ENCODE results near the gene TRAF2.

The TRAF2 gene

GRCh38 chr9:136930014-136930413 is 43.7 kb downstream of the TRAF2 start:
- TF ChIP-seq, protein P1, sequence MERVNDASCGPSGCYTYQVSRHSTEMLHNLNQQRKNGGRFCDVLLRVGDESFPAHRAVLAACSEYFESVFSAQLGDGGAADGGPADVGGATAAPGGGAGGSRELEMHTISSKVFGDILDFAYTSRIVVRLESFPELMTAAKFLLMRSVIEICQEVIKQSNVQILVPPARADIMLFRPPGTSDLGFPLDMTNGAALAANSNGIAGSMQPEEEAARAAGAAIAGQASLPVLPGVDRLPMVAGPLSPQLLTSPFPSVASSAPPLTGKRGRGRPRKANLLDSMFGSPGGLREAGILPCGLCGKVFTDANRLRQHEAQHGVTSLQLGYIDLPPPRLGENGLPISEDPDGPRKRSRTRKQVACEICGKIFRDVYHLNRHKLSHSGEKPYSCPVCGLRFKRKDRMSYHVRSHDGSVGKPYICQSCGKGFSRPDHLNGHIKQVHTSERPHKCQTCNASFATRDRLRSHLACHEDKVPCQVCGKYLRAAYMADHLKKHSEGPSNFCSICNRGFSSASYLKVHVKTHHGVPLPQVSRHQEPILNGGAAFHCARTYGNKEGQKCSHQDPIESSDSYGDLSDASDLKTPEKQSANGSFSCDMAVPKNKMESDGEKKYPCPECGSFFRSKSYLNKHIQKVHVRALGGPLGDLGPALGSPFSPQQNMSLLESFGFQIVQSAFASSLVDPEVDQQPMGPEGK (CRISPR knock-in tag; IDR thresholded peaks at IDR 0.05; ENCODE audit: borderline replicate concordance) = no peak
- TF ChIP-seq CSRNP3 (CRISPR knock-in tag; IDR thresholded peaks at IDR 0.05) (no peak), OSR1 (CRISPR knock-in tag; IDR thresholded peaks at IDR 0.05) (no peak), SNAI2 (CRISPR knock-in tag; IDR thresholded peaks at IDR 0.05) (no peak), RARB (CRISPR knock-in tag; IDR thresholded peaks at IDR 0.05) (no peak), ZFP3 (CRISPR knock-in tag; IDR thresholded peaks at IDR 0.05) (no peak), ZNF565 (CRISPR knock-in tag; conservative IDR thresholded peaks at IDR 0.05; ENCODE audit: low read depth) (no peak), ZC3H10 (CRISPR knock-in tag; IDR thresholded peaks at IDR 0.05) (no peak), ZNF8 (CRISPR knock-in tag; IDR thresholded peaks at IDR 0.05) (no peak), TSHZ2 (CRISPR knock-in tag; IDR thresholded peaks at IDR 0.05) (no peak), ZFP30 (CRISPR knock-in tag; IDR thresholded peaks at IDR 0.05) (no peak), ZNF70 (CRISPR knock-in tag; IDR thresholded peaks at IDR 0.05) (no peak), PPARA (CRISPR knock-in tag; IDR thresholded peaks at IDR 0.05; ENCODE audit: borderline replicate concordance) (no peak), TOX (CRISPR knock-in tag; IDR thresholded peaks at IDR 0.05; ENCODE audit: borderline replicate concordance) (no peak), ARNTL (CRISPR knock-in tag; IDR thresholded peaks at IDR 0.05; ENCODE audit: borderline replicate concordance, low read depth) (no peak), CSDC2 (CRISPR knock-in tag; IDR thresholded peaks at IDR 0.05) (no peak)
- TF ChIP-seq, protein P2, sequence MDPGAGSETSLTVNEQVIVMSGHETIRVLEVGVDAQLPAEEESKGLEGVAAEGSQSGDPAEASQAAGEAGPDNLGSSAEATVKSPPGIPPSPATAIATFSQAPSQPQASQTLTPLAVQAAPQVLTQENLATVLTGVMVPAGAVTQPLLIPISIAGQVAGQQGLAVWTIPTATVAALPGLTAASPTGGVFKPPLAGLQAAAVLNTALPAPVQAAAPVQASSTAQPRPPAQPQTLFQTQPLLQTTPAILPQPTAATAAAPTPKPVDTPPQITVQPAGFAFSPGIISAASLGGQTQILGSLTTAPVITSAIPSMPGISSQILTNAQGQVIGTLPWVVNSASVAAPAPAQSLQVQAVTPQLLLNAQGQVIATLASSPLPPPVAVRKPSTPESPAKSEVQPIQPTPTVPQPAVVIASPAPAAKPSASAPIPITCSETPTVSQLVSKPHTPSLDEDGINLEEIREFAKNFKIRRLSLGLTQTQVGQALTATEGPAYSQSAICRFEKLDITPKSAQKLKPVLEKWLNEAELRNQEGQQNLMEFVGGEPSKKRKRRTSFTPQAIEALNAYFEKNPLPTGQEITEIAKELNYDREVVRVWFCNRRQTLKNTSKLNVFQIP (CRISPR knock-in tag; IDR thresholded peaks at IDR 0.05; ENCODE audit: borderline replicate concordance, low read depth) = no peak
- ATAC-seq = no peak

- no peak for ATAC-seq
- TF ChIP-seq CSRNP3 (CRISPR knock-in tag; IDR thresholded peaks at IDR 0.05) (no peak), ZNF565 (CRISPR knock-in tag; conservative IDR thresholded peaks at IDR 0.05; ENCODE audit: low read depth) (no peak), TOX (CRISPR knock-in tag; IDR thresholded peaks at IDR 0.05; ENCODE audit: borderline replicate concordance) (no peak), ZNF8 (CRISPR knock-in tag; IDR thresholded peaks at IDR 0.05) (no peak), TCF4 (CRISPR knock-in tag; IDR thresholded peaks at IDR 0.05; ENCODE audit: borderline replicate concordance) (no peak), GLIS3 (CRISPR knock-in tag; IDR thresholded peaks at IDR 0.05) (no peak), ZFP30 (CRISPR knock-in tag; IDR thresholded peaks at IDR 0.05) (no peak), ZFP3 (CRISPR knock-in tag; IDR thresholded peaks at IDR 0.05) (no peak), SNAI2 (CRISPR knock-in tag; IDR thresholded peaks at IDR 0.05) (no peak), CSDC2 (CRISPR knock-in tag; IDR thresholded peaks at IDR 0.05) (no peak), RARB (CRISPR knock-in tag; IDR thresholded peaks at IDR 0.05) (no peak), TSHZ2 (CRISPR knock-in tag; IDR thresholded peaks at IDR 0.05) (no peak), ZNF70 (CRISPR knock-in tag; IDR thresholded peaks at IDR 0.05) (no peak), ARNTL (CRISPR knock-in tag; IDR thresholded peaks at IDR 0.05; ENCODE audit: borderline replicate concordance, low read depth) (no peak)
Observed at GRCh38 chr9:136931611-136932130, 45.4 kb downstream of the TRAF2 start.
